ENCODE data around the gene XAF1.

XAF1 gene

GRCh38 chr17:6755731-6756184 lies at the start of gene XAF1:
TSS of gene XAF1 (plus strand) at chr17:6756046. CDS start at chr17:6756079, 33 bp downstream.
- no peaks in the 10 kb centered on the region for H3K9me3 ChIP-seq (ENCODE audit: control insufficient read depth, low read length)
- no peaks in the 10 kb centered on the region for H3K36me3 ChIP-seq (ENCODE audit: control insufficient read depth, insufficient read depth, low read length)
- H3K4me3 ChIP-seq (ENCODE audit: low read length), result peak within 1 kb of the TSS; percentile 74
- peaks cover 18% of the 10 kb centered on the region for H3K4me1 ChIP-seq (ENCODE audit: control insufficient read depth, insufficient read depth, low read length)
- no peaks in the 10 kb centered on the region for H3K27me3 ChIP-seq (ENCODE audit: control insufficient read depth, insufficient read depth, low read length)
- peak within 1 kb of the TSS; percentile 81 for H3K9ac ChIP-seq (ENCODE audit: low read length)

- Histone ChIP-seq H3K4me1 (ENCODE audit: control insufficient read depth, insufficient read depth, low read length) (peaks cover 7% of the 10 kb centered on the region), H3K4me3 (ENCODE audit: low read length) (no peak overlapping the region), H3K9me3 (ENCODE audit: control insufficient read depth, low read length) (no peaks in the 10 kb centered on the region), H3K9ac (ENCODE audit: low read length) (no peak overlapping the region), H3K36me3 (ENCODE audit: control insufficient read depth, insufficient read depth, low read length) (no peaks in the 10 kb centered on the region), H3K27me3 (ENCODE audit: control insufficient read depth, insufficient read depth, low read length) (peaks cover 10% of the 10 kb centered on the region)
These were observed 49.3 kb upstream of the XAF1 start for GRCh38 chr17:6706499-6706898.

- Histone ChIP-seq H3K4me3 (ENCODE audit: low read length) (no peak overlapping the region), H3K9me3 (ENCODE audit: control insufficient read depth, low read length) (no peaks in the 10 kb centered on the region), H3K9ac (ENCODE audit: low read length) (no peak overlapping the region), H3K36me3 (ENCODE audit: control insufficient read depth, insufficient read depth, low read length) (no peaks in the 10 kb centered on the region), H3K27me3 (ENCODE audit: control insufficient read depth, insufficient read depth, low read length) (peaks cover 12% of the 10 kb centered on the region), H3K4me1 (ENCODE audit: control insufficient read depth, insufficient read depth, low read length) (peaks cover 7% of the 10 kb centered on the region)
These were observed 48.9 kb upstream of the XAF1 start for GRCh38 chr17:6706996-6707395.

GRCh38 chr17:6708357-6708961 lies 47.4 kb upstream of the XAF1 start:
- Histone ChIP-seq H3K9ac (ENCODE audit: low read length) (no peak overlapping the region), H3K36me3 (ENCODE audit: control insufficient read depth, insufficient read depth, low read length) (no peaks in the 10 kb centered on the region), H3K27me3 (ENCODE audit: control insufficient read depth, insufficient read depth, low read length) (peaks cover 21% of the 10 kb centered on the region), H3K4me1 (ENCODE audit: control insufficient read depth, insufficient read depth, low read length) (peaks cover 13% of the 10 kb centered on the region), H3K4me3 (ENCODE audit: low read length) (no peak overlapping the region), H3K9me3 (ENCODE audit: control insufficient read depth, low read length) (no peaks in the 10 kb centered on the region)

- Histone ChIP-seq H3K4me3 (ENCODE audit: low read length) (no peak overlapping the region), H3K9me3 (ENCODE audit: control insufficient read depth, low read length) (no peaks in the 10 kb centered on the region), H3K27me3 (ENCODE audit: control insufficient read depth, insufficient read depth, low read length) (peaks cover 32% of the 10 kb centered on the region), H3K4me1 (ENCODE audit: control insufficient read depth, insufficient read depth, low read length) (peaks cover 17% of the 10 kb centered on the region), H3K9ac (ENCODE audit: low read length) (no peak overlapping the region), H3K36me3 (ENCODE audit: control insufficient read depth, insufficient read depth, low read length) (no peaks in the 10 kb centered on the region)
These were observed 45.5 kb upstream of the XAF1 start for GRCh38 chr17:6710317-6710716.

- Histone ChIP-seq H3K9ac (ENCODE audit: low read length) (no peak overlapping the region), H3K4me3 (ENCODE audit: low read length) (no peak overlapping the region), H3K4me1 (ENCODE audit: control insufficient read depth, insufficient read depth, low read length) (peaks cover 17% of the 10 kb centered on the region), H3K36me3 (ENCODE audit: control insufficient read depth, insufficient read depth, low read length) (no peaks in the 10 kb centered on the region), H3K9me3 (ENCODE audit: control insufficient read depth, low read length) (no peaks in the 10 kb centered on the region), H3K27me3 (ENCODE audit: control insufficient read depth, insufficient read depth, low read length) (peaks cover 30% of the 10 kb centered on the region)
These were observed 44.7 kb upstream of the XAF1 start for GRCh38 chr17:6711081-6711674.

- Histone ChIP-seq H3K36me3 (ENCODE audit: control insufficient read depth, insufficient read depth, low read length) (no peaks in the 10 kb centered on the region), H3K4me3 (ENCODE audit: low read length) (no peak overlapping the region), H3K9ac (ENCODE audit: low read length) (no peak overlapping the region), H3K27me3 (ENCODE audit: control insufficient read depth, insufficient read depth, low read length) (peaks cover 28% of the 10 kb centered on the region), H3K4me1 (ENCODE audit: control insufficient read depth, insufficient read depth, low read length) (peaks cover 17% of the 10 kb centered on the region), H3K9me3 (ENCODE audit: control insufficient read depth, low read length) (no peaks in the 10 kb centered on the region)
These were observed 44.2 kb upstream of the XAF1 start for GRCh38 chr17:6711681-6712057.

GRCh38 chr17:6712058-6712853 lies 43.6 kb upstream of the XAF1 start:
- H3K4me1 ChIP-seq (ENCODE audit: control insufficient read depth, insufficient read depth, low read length), result peaks cover 17% of the 10 kb centered on the region
- H3K27me3 ChIP-seq (ENCODE audit: control insufficient read depth, insufficient read depth, low read length), result peaks cover 28% of the 10 kb centered on the region
- H3K9me3 ChIP-seq (ENCODE audit: control insufficient read depth, low read length), result no peaks in the 10 kb centered on the region
- no peaks in the 10 kb centered on the region for H3K36me3 ChIP-seq (ENCODE audit: control insufficient read depth, insufficient read depth, low read length)
- no peak overlapping the region for H3K9ac ChIP-seq (ENCODE audit: low read length)
- H3K4me3 ChIP-seq (ENCODE audit: low read length), result no peak overlapping the region

GRCh38 chr17:6712854-6713129 lies 43.1 kb upstream of the XAF1 start:
- H3K27me3 ChIP-seq (ENCODE audit: control insufficient read depth, insufficient read depth, low read length), result peaks cover 28% of the 10 kb centered on the region
- no peaks in the 10 kb centered on the region for H3K36me3 ChIP-seq (ENCODE audit: control insufficient read depth, insufficient read depth, low read length)
- peaks cover 17% of the 10 kb centered on the region for H3K4me1 ChIP-seq (ENCODE audit: control insufficient read depth, insufficient read depth, low read length)
- no peaks in the 10 kb centered on the region for H3K9me3 ChIP-seq (ENCODE audit: control insufficient read depth, low read length)
- H3K4me3 ChIP-seq (ENCODE audit: low read length), result no peak overlapping the region
- H3K9ac ChIP-seq (ENCODE audit: low read length), result no peak overlapping the region

GRCh38 chr17:6713130-6713917 lies 42.5 kb upstream of the XAF1 start, which contains the start of gene SLC13A5:
TSS of gene SLC13A5 (minus strand) at chr17:6713369. CDS start at chr17:6713333, 36 bp downstream.
- H3K27me3 ChIP-seq (ENCODE audit: control insufficient read depth, insufficient read depth, low read length), result peaks cover 28% of the 10 kb centered on the region
- H3K9ac ChIP-seq (ENCODE audit: low read length), result no peak within 1 kb of the TSS
- H3K9me3 ChIP-seq (ENCODE audit: control insufficient read depth, low read length), result no peaks in the 10 kb centered on the region
- no peaks in the 10 kb centered on the region for H3K36me3 ChIP-seq (ENCODE audit: control insufficient read depth, insufficient read depth, low read length)
- peaks cover 17% of the 10 kb centered on the region for H3K4me1 ChIP-seq (ENCODE audit: control insufficient read depth, insufficient read depth, low read length)
- no peak within 1 kb of the TSS for H3K4me3 ChIP-seq (ENCODE audit: low read length)

- peaks cover 28% of the 10 kb centered on the region for H3K27me3 ChIP-seq (ENCODE audit: control insufficient read depth, insufficient read depth, low read length)
- H3K9ac ChIP-seq (ENCODE audit: low read length), result no peak overlapping the region
- H3K4me3 ChIP-seq (ENCODE audit: low read length), result no peak overlapping the region
- H3K4me1 ChIP-seq (ENCODE audit: control insufficient read depth, insufficient read depth, low read length), result peaks cover 17% of the 10 kb centered on the region
- H3K36me3 ChIP-seq (ENCODE audit: control insufficient read depth, insufficient read depth, low read length), result no peaks in the 10 kb centered on the region
- H3K9me3 ChIP-seq (ENCODE audit: control insufficient read depth, low read length), result no peaks in the 10 kb centered on the region
These were observed 42.0 kb upstream of the XAF1 start for GRCh38 chr17:6713918-6714271.

All from mucosa of stomach (tissue), 1 donor.